Stomach smooth muscle (tissue), 2 donors: ENCODE data around the gene EFCAB3.
"Not testable (repeated sequence)": the region's sequence is repeated elsewhere in the genome, so short reads cannot be mapped to it uniquely, and the experiment has no call there.

ENCODE experiments used
- H3K27ac ChIP-seq: one replicate; pipeline ENCODE4 v1.7.0; 2013; ENCODE audit warnings: mild to moderate bottlenecking, low read length, inconsistent platforms
- H3K27me3 ChIP-seq, 2 donors: one replicate each; pipeline ENCODE4 v1.7.0; 2013; ENCODE audit warnings: low read length in 2 of 2; ENCODE audit not compliant: insufficient read depth in 2 of 2, control insufficient read depth in 1 of 2
- H3K36me3 ChIP-seq, 2 donors: one replicate each; pipeline ENCODE4 v1.7.0; 2013; ENCODE audit warnings: low read length in 2 of 2; ENCODE audit not compliant: control insufficient read depth in 2 of 2, insufficient read depth in 2 of 2
- H3K4me1 ChIP-seq: one replicate; pipeline ENCODE4 v1.7.0; 2013; ENCODE audit warnings: low read length; ENCODE audit not compliant: control insufficient read depth, insufficient read depth
- H3K4me3 ChIP-seq, 2 donors: one replicate each; pipeline ENCODE4 v1.7.0; 2013; ENCODE audit warnings: low read length in 2 of 2
- H3K9ac ChIP-seq, 2 donors: one replicate each; pipeline ENCODE4 v1.7.0; 2013; ENCODE audit warnings: low read length in 2 of 2, mild to moderate bottlenecking in 1 of 2
- H3K9me3 ChIP-seq, 2 donors: one replicate each; pipeline ENCODE4 v1.7.0; 2013; ENCODE audit warnings: low read length in 2 of 2; ENCODE audit not compliant: control insufficient read depth in 2 of 2
- donor health status: healthy.
- donor health status: Pancreatic carcinoma.

The EFCAB3 gene

DNA sequence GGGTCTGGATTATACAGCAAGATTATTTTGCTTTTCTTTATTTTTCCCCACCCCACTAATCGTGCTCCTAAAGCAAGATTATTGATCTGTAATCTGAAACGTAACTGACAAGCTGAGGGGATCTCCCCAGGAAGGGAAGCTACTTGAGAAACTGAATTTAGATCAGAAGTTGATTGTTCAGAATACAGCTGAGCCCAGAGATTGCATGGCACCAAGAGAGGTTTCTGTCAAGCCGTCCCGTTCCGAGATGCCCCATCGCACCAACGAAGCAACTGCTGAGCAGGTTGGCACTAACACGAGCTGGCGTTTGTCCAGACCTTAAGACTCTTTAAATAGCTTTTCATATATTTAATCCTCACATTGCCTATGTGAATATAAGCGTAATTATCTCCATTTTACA lies 78.1 kb downstream of the EFCAB3 start:
- H3K4me3 ChIP-seq, H3K27me3 ChIP-seq, H3K9ac ChIP-seq, H3K27ac ChIP-seq, H3K4me1 ChIP-seq, H3K9me3 ChIP-seq, H3K36me3 ChIP-seq: not testable (repeated sequence)

DNA sequence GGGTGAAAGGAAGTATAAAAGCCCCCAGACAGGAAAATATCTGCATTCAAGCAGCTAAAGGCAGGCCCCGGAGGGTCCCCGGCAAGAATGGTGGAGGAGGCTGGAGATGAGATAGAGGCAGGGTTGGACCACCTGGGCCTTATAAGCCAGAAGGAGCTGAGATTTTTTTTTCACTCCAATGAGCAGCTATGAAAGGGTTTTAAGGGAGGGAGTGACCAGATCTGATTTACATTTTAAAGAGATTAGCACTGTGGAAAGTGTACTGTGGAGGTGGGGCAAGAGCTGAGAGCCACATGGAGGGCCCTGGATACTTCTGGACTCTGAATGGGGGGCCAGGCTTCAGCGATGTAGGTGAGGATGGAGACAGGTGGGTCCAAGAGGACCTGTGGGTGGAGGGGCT lies 84.1 kb downstream of the EFCAB3 start:
- not testable (repeated sequence) for H3K36me3 ChIP-seq, H3K4me1 ChIP-seq, H3K9me3 ChIP-seq, H3K4me3 ChIP-seq, H3K27ac ChIP-seq, H3K9ac ChIP-seq, H3K27me3 ChIP-seq

DNA sequence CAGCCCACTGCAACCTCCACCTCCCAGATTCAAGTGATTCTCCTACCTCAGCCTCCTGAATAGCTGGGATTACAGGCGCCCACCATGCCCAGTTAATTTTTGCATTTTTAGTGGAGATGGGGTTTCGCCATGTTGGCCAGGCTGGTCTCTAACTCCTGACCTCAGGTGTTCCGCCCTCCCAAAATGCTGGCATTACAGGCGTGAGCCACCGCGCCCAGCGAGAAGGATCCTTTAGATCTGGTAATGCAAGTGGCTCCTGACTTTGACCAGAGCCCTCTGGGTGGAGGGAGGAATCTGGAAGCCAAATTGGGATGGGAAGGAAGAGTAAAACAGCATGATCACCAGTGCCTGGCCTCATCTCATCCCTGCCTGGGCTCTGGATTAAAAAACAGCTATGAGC lies 84.9 kb downstream of the EFCAB3 start:
- not testable (repeated sequence) for H3K27me3 ChIP-seq, H3K27ac ChIP-seq, H3K4me3 ChIP-seq, H3K36me3 ChIP-seq, H3K4me1 ChIP-seq, H3K9ac ChIP-seq, H3K9me3 ChIP-seq
